Body of pancreas (tissue), 4 donors: Measurements from ENCODE around the gene NR1I2.

Source experiments
- POLR2A ChIP-seq, 3 donors: fragments of 450-650 bp; IDR thresholded peaks; one replicate each; pipeline ENCODE4 v1.6.1; 2016; ENCODE audit warnings: antibody characterized with exemption in 3 of 3, mild to moderate bottlenecking in 2 of 3
- TF ChIP-seq, protein P1 (sequence below), 7 experiments: fragments of 450-650 bp in 4 of 7; fragments of 200-600 bp in 3 of 7; sonication (generic) in 3 of 7; IDR thresholded peaks; one replicate each; pipeline ENCODE4 v1.5.1; 2016 to 2019; ENCODE audit warnings: antibody characterized with exemption in 7 of 7

- TF ChIP-seq, protein P1, sequence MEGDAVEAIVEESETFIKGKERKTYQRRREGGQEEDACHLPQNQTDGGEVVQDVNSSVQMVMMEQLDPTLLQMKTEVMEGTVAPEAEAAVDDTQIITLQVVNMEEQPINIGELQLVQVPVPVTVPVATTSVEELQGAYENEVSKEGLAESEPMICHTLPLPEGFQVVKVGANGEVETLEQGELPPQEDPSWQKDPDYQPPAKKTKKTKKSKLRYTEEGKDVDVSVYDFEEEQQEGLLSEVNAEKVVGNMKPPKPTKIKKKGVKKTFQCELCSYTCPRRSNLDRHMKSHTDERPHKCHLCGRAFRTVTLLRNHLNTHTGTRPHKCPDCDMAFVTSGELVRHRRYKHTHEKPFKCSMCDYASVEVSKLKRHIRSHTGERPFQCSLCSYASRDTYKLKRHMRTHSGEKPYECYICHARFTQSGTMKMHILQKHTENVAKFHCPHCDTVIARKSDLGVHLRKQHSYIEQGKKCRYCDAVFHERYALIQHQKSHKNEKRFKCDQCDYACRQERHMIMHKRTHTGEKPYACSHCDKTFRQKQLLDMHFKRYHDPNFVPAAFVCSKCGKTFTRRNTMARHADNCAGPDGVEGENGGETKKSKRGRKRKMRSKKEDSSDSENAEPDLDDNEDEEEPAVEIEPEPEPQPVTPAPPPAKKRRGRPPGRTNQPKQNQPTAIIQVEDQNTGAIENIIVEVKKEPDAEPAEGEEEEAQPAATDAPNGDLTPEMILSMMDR (IDR thresholded peaks at IDR 0.05): no peak
- TF ChIP-seq POLR2A (IDR thresholded peaks at IDR 0.05): no peak
These were observed 36.0 kb upstream of the NR1I2 start for GRCh38 chr3:119745942-119746341.
